Activated T-helper 9 cell treated with anti-CD3 and anti-CD28 coated beads, Interleukin-2, amount 50 U/mL, for 16 hours (primary cell): ENCODE data around the gene GPRASP1.
"Not testable (repeated sequence)": the region's sequence is repeated elsewhere in the genome, so short reads cannot be mapped to it uniquely, and the experiment has no call there.

ENCODE experiments used
- DNase-seq: peaks from one replicate; pipeline ENCODE4 v3.0.0-alpha.2; 2020; ENCODE audit warnings: low read depth

The GPRASP1 gene, protein sequence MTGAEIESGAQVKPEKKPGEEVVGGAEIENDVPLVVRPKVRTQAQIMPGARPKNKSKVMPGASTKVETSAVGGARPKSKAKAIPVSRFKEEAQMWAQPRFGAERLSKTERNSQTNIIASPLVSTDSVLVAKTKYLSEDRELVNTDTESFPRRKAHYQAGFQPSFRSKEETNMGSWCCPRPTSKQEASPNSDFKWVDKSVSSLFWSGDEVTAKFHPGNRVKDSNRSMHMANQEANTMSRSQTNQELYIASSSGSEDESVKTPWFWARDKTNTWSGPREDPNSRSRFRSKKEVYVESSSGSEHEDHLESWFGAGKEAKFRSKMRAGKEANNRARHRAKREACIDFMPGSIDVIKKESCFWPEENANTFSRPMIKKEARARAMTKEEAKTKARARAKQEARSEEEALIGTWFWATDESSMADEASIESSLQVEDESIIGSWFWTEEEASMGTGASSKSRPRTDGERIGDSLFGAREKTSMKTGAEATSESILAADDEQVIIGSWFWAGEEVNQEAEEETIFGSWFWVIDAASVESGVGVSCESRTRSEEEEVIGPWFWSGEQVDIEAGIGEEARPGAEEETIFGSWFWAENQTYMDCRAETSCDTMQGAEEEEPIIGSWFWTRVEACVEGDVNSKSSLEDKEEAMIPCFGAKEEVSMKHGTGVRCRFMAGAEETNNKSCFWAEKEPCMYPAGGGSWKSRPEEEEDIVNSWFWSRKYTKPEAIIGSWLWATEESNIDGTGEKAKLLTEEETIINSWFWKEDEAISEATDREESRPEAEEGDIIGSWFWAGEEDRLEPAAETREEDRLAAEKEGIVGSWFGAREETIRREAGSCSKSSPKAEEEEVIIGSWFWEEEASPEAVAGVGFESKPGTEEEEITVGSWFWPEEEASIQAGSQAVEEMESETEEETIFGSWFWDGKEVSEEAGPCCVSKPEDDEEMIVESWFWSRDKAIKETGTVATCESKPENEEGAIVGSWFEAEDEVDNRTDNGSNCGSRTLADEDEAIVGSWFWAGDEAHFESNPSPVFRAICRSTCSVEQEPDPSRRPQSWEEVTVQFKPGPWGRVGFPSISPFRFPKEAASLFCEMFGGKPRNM (N-terminal part only)

DNA sequence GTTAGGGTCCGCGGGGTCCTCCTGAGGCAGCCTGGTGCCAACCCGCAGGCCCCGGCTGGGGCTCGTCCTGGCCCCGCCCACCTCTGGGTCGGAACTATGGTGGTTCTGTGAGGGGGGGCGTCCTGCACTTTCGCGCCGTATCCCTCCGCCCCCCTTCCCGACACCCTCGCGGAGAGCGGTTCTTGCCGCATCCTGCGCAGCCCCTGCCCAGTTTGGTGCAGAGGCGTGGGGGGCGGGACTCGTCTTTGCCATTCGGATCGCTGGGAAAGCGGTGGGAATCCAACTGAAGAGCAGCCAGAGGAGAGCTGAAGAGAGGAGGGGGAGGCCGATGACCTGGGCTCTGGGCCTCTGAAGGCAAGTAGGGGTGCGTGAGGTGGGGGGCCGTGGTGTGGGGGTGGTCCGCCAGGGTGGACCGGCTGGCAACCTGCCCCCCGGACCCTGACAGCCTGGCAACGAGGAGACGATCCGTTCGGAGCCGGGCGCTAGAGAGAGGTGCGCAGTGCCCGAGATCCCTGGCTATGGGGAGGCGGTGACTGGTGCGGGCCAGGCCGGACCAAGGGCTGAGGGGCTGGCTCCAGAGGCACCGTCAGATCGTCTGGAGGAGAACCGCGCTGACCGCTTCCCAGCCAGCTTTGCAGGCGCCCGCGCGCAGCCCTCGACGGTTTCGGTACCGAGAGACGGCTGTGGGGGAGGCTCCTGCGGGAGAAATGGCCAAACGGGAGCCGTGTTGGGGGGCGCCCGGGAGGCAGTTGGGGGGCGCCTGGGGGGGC is at the start of gene GPRASP1:
GPRASP1 (plus strand) TSS at position 242 of the 770 bp plus-strand sequence. CDS start 2,431 bp downstream, outside the sequence.
- DNase-seq, result peak; percentile 34

DNA sequence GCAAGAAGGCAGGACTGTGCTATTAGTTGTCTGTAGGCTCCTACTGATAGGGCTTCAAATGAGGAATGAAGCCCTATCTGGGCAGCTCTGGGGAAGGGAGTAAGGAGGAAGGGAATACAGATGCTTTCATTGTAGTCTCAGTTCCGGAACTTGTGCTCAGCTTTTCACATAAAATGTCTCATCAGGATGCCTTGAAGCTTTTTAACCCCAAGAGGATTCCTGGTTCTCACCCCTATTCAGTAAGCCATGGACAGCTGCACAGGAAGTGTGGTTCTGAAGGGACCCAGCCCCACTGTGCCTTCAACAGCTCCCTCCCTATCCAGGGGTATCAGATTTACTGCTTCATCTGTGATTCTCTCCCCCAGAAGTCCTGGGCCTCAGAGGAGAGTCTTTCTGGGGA is 47.0 kb upstream of the GPRASP1 start:
- no peak for DNase-seq

DNA sequence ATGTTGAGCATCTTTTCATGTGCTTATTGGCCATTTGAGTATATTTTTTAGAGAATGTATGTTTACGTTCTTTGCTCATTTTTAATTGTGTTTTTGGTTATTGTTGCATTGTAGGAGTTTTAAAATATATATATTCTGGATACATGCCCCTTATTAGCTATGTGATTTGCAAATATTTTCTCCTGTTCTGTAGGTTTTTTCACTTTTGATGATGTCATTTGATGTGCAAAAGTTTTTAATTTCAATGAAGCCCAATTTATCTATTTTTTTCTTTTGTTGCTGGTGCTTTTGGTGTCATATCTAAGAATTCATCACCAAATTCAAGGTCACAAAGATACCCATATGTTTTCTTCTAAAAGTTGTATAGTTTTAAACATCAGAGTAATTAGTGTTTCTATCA is 45.2 kb upstream of the GPRASP1 start:
- no peak for DNase-seq

DNA sequence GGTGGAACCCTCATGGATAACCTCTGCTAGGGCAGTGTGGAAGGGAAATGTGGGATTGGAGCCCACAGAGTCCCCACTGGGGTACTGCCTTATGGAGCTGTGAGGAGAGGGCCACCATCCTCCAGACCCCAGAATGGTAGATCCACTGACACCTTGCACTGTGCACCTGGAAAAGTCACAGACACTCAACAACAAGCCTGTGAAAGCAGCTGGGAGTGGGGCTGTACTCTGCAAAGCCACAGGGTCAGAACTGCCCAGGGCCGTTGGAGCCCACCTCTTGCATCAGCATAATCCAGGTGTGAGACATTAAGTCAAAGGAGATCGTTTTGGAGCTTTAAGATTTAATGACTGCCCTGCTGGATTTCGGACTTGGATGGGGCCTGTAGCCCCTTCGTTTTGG is 40.4 kb upstream of the GPRASP1 start:
- DNase-seq, result no peak

DNA sequence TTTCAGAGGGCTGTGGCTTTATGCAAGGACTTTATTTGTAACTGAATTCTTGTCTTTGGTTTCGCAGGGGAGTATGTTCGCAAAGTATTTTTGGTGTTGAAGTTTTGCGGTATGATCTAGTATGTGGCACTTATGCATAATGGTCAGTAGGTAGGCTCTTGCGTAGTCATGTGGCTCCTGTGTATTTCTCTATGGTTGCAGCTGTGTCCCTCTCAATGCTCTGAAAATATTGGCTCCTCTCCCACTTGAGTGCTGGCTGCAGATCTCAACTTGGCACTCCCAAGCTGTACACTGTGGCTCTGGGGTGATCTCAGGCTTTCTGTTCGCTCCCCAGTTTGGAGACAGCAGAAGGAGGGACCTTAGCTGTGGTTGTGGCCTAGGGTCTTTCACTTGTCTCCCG is 27.2 kb upstream of the GPRASP1 start:
- no peak for DNase-seq

DNA sequence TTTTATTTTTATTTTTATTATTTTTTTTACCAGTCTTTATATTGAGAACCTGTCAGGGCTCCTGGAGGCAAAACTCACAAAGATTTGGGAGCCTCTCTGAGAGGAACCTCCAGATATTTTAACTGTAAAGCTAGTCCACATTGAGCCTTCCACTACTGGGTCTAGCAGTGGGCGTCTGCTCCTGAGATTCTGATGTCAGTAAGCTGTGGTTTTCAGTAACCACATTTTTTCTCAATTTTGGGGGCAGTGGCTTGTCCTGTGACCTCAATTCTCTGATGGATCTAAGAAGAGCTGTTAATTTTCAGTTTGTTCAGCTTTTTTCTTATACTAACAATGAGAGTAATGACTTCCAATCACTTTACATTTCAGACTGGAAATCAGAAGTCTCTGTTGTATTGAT is 23.6 kb upstream of the GPRASP1 start:
- no peak for DNase-seq

DNA sequence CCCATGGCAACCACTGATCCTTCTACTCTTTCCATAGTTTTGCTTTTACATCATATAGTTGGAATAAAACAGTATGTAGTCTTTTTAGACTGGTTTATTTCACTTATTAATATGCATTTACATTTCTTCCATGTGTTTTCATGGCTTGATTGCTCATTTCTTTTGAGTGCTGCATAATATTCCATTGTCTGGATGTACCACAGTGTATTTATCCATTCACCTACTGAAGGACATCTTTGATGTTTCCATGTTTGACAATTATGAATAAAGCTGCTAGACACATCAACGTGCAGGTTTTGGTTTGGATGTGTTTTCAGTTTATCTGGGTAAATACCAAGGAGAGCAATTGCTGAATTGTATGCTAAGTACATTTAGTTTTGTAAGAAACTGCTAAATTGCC is 13.7 kb upstream of the GPRASP1 start:
- DNase-seq, result no peak

DNA sequence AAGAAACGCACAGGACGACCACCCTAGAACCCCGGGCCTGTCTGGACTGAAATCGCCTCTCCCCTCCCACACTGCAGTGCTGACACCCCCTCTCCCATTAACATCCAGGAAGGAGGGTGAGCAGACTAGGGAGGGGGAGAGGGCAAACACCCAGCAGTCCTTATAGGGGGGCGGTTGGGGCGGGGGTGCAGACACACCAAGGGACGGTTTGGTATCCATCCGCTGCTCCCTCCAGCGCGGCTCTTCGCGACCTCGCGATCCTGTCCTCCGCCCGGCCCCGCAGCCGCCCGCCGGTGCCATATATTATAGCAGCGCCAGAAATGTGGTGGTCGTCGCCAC is 411 bp upstream of the GPRASP1 start:
- DNase-seq, result no peak

DNA sequence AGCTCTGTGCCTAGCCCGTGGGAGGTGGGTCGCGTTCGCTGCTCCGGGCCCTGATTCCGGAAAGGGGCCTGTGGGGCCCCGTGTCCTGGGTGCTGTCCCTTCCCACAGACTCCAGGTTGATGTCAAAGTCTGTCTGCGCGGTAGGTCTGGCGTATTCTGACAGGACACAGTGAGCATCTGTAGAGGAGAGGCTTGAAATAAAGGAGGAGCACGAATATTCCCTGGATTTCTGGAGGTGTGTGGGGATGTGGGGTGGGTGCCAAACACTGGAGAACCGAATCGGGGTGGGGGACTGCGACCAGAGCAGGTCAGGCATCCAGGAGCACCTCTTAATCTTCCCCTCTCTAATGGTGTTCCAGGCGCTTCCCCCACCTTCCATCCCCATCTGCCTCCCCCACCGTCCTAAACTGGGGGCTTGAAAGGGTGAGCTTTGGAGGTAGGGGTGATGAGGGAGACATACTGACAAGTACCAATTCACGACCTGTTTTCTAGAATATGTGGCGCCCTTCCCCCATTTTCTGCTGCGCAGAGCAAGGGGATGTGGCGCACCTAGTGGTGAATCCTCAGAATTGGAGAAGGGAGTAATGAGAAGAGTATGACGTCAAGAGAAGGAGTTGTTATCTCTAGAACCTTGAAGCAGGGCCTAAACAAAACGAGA is 877 bp downstream of the GPRASP1 start:
- peak; percentile 23 for DNase-seq

DNA sequence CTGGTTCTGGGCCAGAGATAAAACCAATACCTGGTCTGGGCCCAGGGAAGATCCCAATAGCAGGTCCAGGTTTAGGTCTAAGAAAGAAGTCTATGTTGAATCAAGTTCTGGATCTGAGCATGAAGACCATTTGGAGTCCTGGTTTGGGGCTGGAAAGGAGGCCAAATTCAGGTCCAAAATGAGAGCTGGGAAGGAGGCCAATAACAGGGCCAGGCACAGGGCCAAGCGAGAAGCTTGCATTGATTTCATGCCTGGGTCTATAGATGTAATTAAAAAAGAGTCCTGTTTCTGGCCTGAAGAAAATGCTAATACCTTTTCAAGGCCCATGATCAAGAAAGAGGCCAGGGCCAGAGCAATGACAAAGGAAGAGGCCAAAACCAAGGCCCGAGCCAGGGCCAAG is 3.4 kb downstream of the GPRASP1 start:
- no peak for DNase-seq

DNA sequence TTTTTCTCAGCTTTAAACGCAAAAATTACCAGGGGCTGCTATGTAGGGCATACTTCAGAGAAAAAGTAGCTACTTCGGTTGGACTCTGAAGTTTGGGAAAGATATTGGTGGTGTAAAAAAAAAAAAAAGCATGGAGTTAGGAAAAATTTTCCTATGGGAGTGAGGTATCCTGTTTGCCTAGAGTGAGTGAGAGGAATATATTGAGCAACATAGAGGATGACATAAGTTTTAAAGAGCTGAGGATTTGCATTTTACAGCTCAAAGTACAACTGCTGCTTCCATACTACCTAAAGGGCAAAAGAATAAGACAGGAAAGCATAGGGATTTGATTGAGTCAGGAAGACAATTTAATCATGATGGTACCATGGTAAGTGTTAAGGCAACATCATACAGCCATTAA is 7.3 kb downstream of the GPRASP1 start:
- no peak for DNase-seq

DNA sequence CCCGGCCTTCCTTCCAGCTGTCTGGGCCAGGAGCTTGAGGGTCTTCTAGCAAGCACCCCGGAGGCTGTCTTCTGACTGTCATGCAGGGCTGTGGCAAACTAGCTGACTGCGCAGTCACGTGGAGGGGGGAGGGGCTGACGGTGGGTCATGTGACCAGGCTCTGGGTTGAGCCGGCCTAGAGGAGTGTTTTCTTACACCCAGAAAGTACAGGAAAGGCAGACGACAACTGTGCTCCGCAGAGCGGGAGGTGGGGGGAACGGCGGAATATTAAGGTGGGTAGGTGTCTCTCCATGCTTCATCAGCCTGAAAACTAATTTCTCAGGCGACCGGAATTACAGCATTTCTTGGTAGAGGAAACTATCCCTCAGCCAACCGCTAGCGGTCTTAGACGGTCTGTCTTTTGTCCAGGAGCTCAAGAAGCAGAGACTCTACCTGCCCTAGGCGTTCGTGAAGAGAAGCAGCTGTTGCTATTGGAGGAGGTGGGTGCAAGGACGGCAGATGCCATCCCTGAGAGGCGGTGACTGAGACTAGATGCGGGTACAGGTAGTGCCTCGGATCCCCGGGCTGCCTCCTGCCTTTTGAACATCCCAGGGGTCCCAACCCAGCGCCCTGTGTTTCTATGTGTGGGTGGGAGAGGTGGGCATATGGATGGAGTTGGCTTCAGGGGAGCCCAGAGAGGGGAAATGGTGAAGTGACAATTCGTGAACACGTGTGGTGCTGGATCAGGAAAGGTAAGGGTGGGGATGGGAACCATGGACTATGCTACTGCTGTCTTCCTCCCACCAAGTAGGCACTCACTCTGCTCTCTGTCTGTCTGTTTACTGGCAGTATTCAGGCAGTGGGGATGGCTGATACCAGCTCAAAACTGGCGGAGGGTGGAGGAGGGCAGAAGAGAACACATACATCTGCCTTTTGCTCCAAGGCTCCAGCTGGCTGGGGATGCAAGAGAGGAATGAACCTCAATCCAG is 8.8 kb downstream of the GPRASP1 start:
- peak; percentile 68 for DNase-seq

DNA sequence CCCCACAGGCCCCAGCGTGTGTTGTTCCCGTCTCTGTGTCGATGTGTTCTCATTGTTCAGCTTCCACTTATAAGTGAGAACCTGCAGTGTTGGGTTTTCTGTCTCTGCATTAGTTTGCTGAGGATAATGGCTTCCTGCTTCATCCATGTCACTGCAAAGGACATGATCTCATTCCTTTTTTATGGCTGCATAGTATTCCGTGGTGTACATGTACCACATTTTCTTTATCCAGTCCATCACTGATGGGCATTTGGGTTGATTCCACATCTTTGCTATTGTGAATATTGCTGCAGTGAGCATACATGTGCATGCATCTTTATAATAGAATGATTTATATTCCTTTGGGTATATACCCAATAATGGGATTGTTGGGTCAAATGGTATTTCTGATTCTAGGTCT is 12.5 kb downstream of the GPRASP1 start:
- DNase-seq, result not testable (repeated sequence)

DNA sequence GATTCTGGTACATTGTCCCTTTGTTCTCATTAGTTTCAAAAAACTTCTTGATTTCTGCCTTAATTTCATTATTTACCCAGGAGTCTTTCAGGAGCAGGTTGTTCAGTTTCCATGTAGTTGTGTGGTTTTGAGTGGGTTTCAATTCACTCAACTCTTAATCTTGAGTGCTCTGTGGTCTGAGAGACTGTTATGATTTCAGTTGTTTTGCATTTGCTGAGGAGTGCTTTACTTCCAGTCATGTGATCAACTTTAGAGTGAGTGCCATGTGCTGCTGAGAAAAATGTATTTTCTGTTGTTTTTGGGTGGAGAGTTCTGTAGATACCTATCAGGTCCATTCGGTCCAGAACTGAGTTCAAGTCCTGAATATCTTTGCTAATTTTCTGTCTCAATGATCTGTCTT is 15.8 kb downstream of the GPRASP1 start:
- DNase-seq, result not testable (repeated sequence)

DNA sequence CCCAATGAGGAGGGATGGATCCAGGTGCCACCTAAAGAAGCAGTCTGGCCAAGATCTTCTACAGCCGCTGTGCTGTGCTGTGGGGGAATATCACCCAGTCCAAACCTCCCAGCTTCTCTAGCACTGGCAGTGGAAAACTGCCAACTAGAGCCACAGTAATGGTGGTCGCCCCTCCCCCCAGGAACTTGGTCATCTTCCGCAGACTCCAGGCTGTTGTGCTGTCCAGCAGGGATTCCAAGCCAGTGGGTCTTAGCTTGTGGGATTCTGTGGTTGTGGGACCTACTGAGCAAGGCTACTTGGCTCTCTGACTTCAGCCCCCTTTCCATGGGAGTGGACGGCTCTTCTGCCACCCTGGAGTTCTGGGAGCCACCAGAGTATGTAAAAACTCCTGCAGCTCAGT is 18.2 kb downstream of the GPRASP1 start:
- no peak for DNase-seq

DNA sequence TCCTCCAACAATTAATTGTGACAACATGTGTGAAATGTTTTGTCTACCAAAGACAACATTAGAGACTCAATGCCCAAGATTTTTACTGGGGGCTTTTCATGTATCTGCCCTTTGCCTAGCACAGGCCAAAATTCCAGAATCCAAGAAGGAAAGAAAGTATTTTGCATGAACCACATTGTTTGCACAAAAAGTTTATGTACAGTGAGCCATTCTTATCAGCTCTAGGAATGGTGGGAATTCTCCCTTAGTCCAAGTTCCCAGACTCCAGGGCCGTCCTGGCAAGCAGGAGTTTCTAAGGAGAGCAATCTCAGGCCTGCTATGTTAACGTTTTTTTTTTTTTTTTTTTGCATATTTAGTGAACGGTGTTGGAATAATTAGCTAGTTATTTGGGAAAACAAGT is 21.6 kb downstream of the GPRASP1 start:
- no peak for DNase-seq

DNA sequence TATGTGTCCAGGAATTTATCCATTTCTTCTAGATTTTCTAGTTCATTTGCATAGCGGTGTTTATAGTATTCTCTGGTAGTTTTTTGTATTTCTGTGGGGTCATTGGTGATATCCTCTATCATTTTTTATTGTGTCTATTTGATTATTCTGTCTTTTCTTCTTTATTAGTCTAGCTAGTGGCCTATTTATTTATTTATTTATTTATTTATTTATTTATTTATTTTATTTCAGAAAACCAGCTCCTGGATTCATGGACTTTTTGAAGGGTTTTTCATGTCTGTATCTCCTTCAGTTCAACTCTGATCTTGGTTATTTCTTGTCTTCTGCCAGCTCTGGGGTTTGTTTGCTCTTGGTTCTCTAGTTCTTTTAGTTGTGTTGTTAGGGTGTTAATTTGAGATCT is 26.2 kb downstream of the GPRASP1 start:
- DNase-seq, result not testable (repeated sequence)

DNA sequence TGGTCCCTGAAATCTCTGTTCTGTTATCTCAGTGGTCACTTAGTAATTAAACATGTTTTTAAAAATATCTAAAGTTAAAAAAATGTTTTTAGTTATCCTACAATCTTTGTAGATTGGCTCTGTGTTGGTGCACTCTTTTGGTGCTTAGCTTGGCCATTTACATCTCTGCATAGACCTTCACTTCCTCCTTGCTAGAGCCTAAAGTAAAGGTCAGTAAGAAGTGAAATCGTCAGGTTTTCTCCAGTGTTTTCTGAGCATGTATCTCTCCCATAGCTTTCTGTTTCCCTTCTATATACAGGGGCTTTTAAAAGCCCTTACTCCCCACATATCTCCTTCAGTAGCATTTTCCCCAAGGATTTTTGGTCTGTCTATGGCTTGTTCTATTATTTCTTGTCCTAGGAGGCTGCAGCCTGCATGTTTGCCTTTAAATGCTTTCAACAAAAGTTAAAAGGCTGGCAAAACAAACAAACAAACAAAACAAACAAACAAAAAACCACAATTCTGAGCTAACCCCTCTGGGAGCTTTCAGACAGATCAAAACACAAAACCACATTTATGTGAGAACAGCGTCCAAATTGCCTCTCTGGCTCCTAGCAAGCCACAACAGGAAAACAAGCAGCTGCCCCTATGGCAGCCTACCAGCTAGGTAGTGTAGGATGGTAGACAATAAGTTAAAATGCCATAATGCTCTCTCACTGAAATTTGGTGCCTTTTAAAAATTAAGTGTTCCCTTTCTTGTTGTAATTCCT is 33.7 kb downstream of the GPRASP1 start:
- DNase-seq, result no peak

DNA sequence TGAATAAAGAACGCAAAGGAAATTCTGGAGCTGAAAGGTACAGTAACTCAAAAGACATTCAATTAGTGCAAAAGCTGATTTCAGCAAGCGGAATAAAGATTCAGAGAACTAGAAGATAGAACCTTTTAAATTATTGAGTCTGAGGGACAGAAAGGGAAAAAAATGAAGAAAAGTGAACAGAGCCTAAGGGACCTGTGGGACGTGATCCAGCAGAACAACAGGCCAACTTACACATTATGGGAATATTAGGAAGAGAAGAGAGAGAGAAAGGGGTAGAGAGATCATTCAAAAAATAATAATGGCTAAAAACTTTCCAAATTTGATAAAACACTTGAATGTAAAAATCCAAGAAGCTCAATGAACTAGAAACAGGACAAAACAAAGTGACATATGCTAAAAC is 43.5 kb downstream of the GPRASP1 start:
- DNase-seq, result no peak

DNA sequence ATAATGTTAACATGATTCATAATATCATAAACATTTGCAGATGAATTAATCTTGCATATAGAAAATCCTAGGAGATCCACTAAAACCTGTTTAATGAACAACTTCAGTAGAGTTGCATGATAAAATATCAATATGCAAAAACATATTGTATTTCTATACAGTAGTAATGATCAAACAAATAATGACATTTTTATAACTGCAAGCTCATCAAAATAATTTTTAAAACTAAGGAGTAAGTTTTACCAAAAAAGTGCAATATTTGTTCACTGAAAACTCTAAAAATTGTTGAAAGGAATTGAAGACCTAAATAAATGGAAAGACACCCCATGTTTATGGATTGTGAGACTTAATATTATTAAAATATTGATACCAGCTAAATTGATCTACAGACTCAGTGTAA is 45.0 kb downstream of the GPRASP1 start:
- DNase-seq, result no peak
